HG03064 (cell line): ENCODE results near the gene FGF14.
"Not testable (repeated sequence)": the region's sequence is repeated elsewhere in the genome, so short reads cannot be mapped to it uniquely, and the experiment has no call there.

Experiments
- ATAC-seq: cut with Tn5 transposase; IDR thresholded peaks from one replicate; pipeline ENCODE4 v1.9.1; 2021; ENCODE audit warnings: low read depth; ENCODE audit not compliant: unreplicated experiment

The FGF14 gene

GRCh38 chr13:102068323-102068722 is 333.5 kb downstream of the FGF14 start:
- not testable (repeated sequence) for ATAC-seq

- no peak for ATAC-seq
Observed at GRCh38 chr13:102055090-102055779, 346.6 kb downstream of the FGF14 start.

- no peak for ATAC-seq
Observed at GRCh38 chr13:102049853-102050252, 352.0 kb downstream of the FGF14 start.

GRCh38 chr13:102045731-102046130 is 356.1 kb downstream of the FGF14 start:
- no peak for ATAC-seq

- no peak for ATAC-seq
Observed at GRCh38 chr13:102042746-102043145, 359.1 kb downstream of the FGF14 start.

- ATAC-seq, result no peak
Observed at GRCh38 chr13:102041544-102041943, 360.3 kb downstream of the FGF14 start.

GRCh38 chr13:102040812-102041211 is 361.0 kb downstream of the FGF14 start:
- ATAC-seq, result no peak

- no peak for ATAC-seq
Observed at GRCh38 chr13:102039264-102039663, 362.6 kb downstream of the FGF14 start.

- ATAC-seq, result no peak
Observed at GRCh38 chr13:102038787-102039186, 363.1 kb downstream of the FGF14 start.

- no peak for ATAC-seq
Observed at GRCh38 chr13:102035969-102036368, 365.9 kb downstream of the FGF14 start.

- no peak for ATAC-seq
Observed at GRCh38 chr13:102033857-102034331, 368.0 kb downstream of the FGF14 start.

GRCh38 chr13:102033386-102033785 is 368.5 kb downstream of the FGF14 start:
- ATAC-seq, result no peak

- no peak for ATAC-seq
Observed at GRCh38 chr13:102028868-102029267, 373.0 kb downstream of the FGF14 start.

- no peak for ATAC-seq
Observed at GRCh38 chr13:102028206-102028605, 373.6 kb downstream of the FGF14 start.

- no peak for ATAC-seq
Observed at GRCh38 chr13:102021777-102022176, 380.1 kb downstream of the FGF14 start.

GRCh38 chr13:102020611-102021216 is 381.1 kb downstream of the FGF14 start:
- no peak for ATAC-seq

- no peak for ATAC-seq
Observed at GRCh38 chr13:102018716-102019115, 383.1 kb downstream of the FGF14 start.

- ATAC-seq, result no peak
Observed at GRCh38 chr13:102017248-102017647, 384.6 kb downstream of the FGF14 start.

GRCh38 chr13:102012299-102013293 is 389.3 kb downstream of the FGF14 start:
- no peak for ATAC-seq

- ATAC-seq, result not testable (repeated sequence)
Observed at GRCh38 chr13:102011455-102011854, 390.4 kb downstream of the FGF14 start.
